OCI-LY7 (cell line): ENCODE results near the gene OR4D5.

Experiments used
- EZH2phosphoT487 ChIP-seq: fragments of 200-600 bp; sonication (generic); IDR thresholded peaks from 2 replicates; pipeline ENCODE4 v1.6.1; 2018; ENCODE audit warnings: low read depth, borderline replicate concordance, mild to moderate bottlenecking, mixed run types, antibody characterized with exemption, low read length, moderate library complexity, mixed read lengths
- TF ChIP-seq, protein P1 (sequence below): fragments of 200-600 bp; sonication (generic); conservative IDR thresholded peaks from 2 replicates; pipeline ENCODE4 v1.5.1; 2014; ENCODE audit warnings: mild to moderate bottlenecking, antibody characterized with exemption, low read length, moderate library complexity, mixed read lengths

DNA sequence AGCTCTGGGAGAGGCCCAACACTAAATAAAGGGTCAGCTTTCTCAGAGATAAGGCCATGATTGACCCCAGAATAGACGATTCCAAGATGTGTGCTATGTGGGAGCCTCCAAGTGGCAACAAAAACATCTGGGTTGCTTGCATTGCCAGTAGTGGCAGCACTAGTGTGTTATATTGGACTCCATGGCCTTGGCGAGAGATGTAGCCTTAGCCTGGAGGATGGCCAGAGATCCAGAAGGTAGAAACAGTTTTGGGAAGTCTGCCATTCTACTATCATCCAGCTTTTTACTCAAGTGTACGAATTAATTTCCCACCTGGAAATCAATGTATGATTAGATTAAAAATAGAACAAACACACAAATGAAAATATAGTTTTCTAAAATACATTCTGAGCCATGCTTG, 34.5 kb upstream of the OR4D5 start:
- TF ChIP-seq, protein P1, sequence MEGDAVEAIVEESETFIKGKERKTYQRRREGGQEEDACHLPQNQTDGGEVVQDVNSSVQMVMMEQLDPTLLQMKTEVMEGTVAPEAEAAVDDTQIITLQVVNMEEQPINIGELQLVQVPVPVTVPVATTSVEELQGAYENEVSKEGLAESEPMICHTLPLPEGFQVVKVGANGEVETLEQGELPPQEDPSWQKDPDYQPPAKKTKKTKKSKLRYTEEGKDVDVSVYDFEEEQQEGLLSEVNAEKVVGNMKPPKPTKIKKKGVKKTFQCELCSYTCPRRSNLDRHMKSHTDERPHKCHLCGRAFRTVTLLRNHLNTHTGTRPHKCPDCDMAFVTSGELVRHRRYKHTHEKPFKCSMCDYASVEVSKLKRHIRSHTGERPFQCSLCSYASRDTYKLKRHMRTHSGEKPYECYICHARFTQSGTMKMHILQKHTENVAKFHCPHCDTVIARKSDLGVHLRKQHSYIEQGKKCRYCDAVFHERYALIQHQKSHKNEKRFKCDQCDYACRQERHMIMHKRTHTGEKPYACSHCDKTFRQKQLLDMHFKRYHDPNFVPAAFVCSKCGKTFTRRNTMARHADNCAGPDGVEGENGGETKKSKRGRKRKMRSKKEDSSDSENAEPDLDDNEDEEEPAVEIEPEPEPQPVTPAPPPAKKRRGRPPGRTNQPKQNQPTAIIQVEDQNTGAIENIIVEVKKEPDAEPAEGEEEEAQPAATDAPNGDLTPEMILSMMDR, result no peak
- TF ChIP-seq EZH2phosphoT487, result no peak
